Measurements from ENCODE around the gene TIFAB.

- TF ChIP-seq CTCF (IDR thresholded peaks at IDR 0.05) (no peak), POLR2A (IDR thresholded peaks at IDR 0.05) (no peak), EP300 (IDR thresholded peaks at IDR 0.05) (no peak)
Observed at GRCh38 chr5:135428586-135428985, 23.6 kb downstream of the TIFAB start.

Measured in suprapubic skin (tissue), 3 donors.